ENCODE data around the gene CCDC83. TPM values are rescaled to one million over a fixed set of nuclear protein-coding genes. Genes with fewer than 3 reads are reported as not detected.

CCDC83 gene
- total RNA-seq, 1 experiment from 2014 or later, result not detected

- H3K9me3 ChIP-seq (ENCODE audit: control insufficient read depth, low read depth, low read length), result no peaks in the 10 kb centered on the region
- H3K4ac ChIP-seq (ENCODE audit: low read depth, low read length), result no peak overlapping the region
- H4K20me1 ChIP-seq (ENCODE audit: control insufficient read depth, insufficient read depth, insufficient read length), result no peaks in the 10 kb centered on the region
- H3K27me3 Mint-ChIP-seq (ENCODE audit: low read depth), result no peaks in the 10 kb centered on the region
- TF ChIP-seq CTCF (conservative IDR thresholded peaks at IDR 0.05), result no peak
- H2AFZ ChIP-seq (ENCODE audit: low read length), result no peak overlapping the region
- H2BK12ac ChIP-seq (ENCODE audit: insufficient read length, low read depth, low read length), result no peak overlapping the region
- H2BK5ac ChIP-seq (ENCODE audit: insufficient read length, low read length), result no peak overlapping the region
- no peak overlapping the region for H2BK15ac ChIP-seq (ENCODE audit: low read depth, low read length)
- H4K5ac ChIP-seq (ENCODE audit: insufficient read length, low read depth, low read length), result no peak overlapping the region
- no peak overlapping the region for H2AK5ac ChIP-seq (ENCODE audit: insufficient read length, low read length)
- no CpG with 5 or more reads among the region's 3 CpGs for WGBS (ENCODE audit: extremely low coverage, insufficient read length, low lambda C conversion rate)
- H3K27ac Mint-ChIP-seq, result 0 out of 7 replicates have a peak overlapping the region, but pooled peaks of 1 of the 3 experiments have one; percentile 62
- peaks cover 0 to 4% of the 10 kb centered on the region in 2 experiments; a peak in 2 of 4 replicates for H3K4me1 Mint-ChIP-seq
- H3K27ac ChIP-seq (ENCODE audit: insufficient read length, low read depth, low read length), result no peak overlapping the region
- DNase-seq, result no peak
- no peak overlapping the region for H3K4me3 Mint-ChIP-seq
- H3K18ac ChIP-seq (ENCODE audit: insufficient read length, low read depth, low read length), result no peak overlapping the region
- H4K91ac ChIP-seq (ENCODE audit: insufficient read length, low read depth, low read length), result no peak overlapping the region
- no peak overlapping the region for H3K9ac ChIP-seq (ENCODE audit: extremely low read depth, insufficient read length, low read length)
- H3K4me2 ChIP-seq (ENCODE audit: insufficient read depth, insufficient read length, low read length), result no peak overlapping the region
- no peaks in the 10 kb centered on the region for H3K27me3 ChIP-seq (ENCODE audit: insufficient read depth, low read length)
- no peak overlapping the region for H3K56ac ChIP-seq (ENCODE audit: insufficient read length, low read depth, low read length)
- H3K9me3 Mint-ChIP-seq, result no peaks in the 10 kb centered on the region
- H4K8ac ChIP-seq (replicated peaks; ENCODE audit: insufficient read length, low read depth, low read length), result no peak overlapping the region
- H3K4me1 ChIP-seq (ENCODE audit: insufficient read depth, low read length), result no peaks in the 10 kb centered on the region
- H3K79me1 ChIP-seq (ENCODE audit: insufficient read depth, low read depth, low read length, poor library complexity, severe bottlenecking), result no peaks in the 10 kb centered on the region
- H2BK20ac ChIP-seq (ENCODE audit: low read depth, low read length, poor library complexity, severe bottlenecking), result no peak overlapping the region
- H3K14ac ChIP-seq (ENCODE audit: insufficient read depth, low read length), result no peak overlapping the region
- no peak overlapping the region for H2BK120ac ChIP-seq (ENCODE audit: low read depth, low read length, poor library complexity, severe bottlenecking)
- no peaks in the 10 kb centered on the region for H3K23me2 ChIP-seq (ENCODE audit: insufficient read length, low read depth, low read length, poor library complexity, severe bottlenecking)
- no peaks in the 10 kb centered on the region for H3K79me2 ChIP-seq (ENCODE audit: insufficient read depth, low read length)
- no peaks in the 10 kb centered on the region for H3K36me3 Mint-ChIP-seq (ENCODE audit: insufficient read depth in 1 of 3, low read depth in 3 of 3)
- no peak overlapping the region for H3K23ac ChIP-seq (ENCODE audit: insufficient read length, low read depth, low read length)
- H3T11ph ChIP-seq (ENCODE audit: low read length), result no peak overlapping the region
These were observed 47.2 kb downstream of the CCDC83 start for GRCh38 chr11:85902353-85902752.

Measured in H9 (cell line).